ENCODE results near the gene EIF2B1. TPM values are rescaled to one million over a fixed set of nuclear protein-coding genes. Genes with fewer than 3 reads are reported as not detected.
A peak's percentile ranks its signal among the peaks of the same experiment; 100 is the strongest.

Gene EIF2B1
- polyA plus RNA-seq, 6 donors from 2014 or later = 54.1 to 79.3 (median 71.9) TPM

DNA sequence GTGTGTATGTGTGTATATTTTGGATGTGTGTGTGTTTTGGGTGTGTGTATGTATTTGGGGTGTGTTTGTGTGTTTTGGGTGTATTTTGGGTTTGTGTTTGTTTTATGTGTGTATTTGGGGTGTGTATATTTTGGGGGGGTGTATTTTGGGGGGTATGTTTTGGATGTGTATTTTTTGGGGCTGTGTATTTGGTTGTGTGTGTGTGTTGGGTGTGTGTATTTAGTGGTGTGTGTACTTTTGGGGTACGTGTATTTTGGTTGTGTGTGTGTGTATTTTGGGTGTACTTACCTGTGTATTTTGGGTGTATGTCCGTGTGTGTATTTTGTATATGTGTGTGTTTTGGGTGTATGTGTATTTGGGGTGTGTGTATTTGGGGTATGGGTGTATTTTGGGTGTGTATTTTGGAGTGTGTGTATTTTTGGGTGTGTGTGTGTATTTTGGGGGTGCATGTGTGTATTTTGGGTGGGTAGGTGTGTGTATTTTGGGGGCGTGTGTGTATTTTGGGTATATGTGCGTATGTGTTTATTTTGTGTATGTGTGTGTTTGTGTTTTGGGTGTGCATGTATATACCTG, 20.7 kb upstream of the EIF2B1 start:
- H3K27ac Mint-ChIP-seq = peak overlapping the region in 2 of 6 donors; percentile 27 to 93

DNA sequence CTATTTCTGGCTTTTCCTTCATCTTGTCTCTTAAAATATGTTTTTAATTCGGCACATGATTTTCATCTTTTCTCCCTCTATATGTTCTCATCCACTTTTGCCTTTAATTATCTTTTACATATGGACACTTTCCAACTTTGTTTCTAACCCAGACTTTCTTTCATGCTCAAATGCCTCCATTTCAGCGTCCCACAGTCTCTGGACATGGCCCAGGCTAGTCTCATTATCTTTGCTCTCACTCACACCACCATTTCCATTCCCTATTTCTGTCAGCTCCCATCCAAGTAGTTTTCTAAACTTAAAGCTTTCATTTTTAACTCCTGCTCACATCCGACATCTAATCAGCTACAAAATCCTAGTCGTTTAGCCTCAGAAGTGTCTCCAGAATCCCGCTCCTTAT, 14.9 kb upstream of the EIF2B1 start:
- ATAC-seq (ENCODE audit: low read depth in 2 of 2) = no peak
- Mint-ChIP-seq H3K4me1 (no peaks in the 10 kb centered on the region), H3K9me3 (no peaks in the 10 kb centered on the region), H3K36me3 (peaks cover 0 to 10% of the 10 kb centered on the region in 2 donors), H3K27me3 (no peaks in the 10 kb centered on the region), H3K4me3 (no peak overlapping the region), H3K27ac (no peak overlapping the region)
- DNase-seq = no peak

More for the DNA sequence above, 20.7 kb upstream of the EIF2B1 start:
- DNase-seq = no peak
- Mint-ChIP-seq H3K27me3 (no peaks in the 10 kb centered on the region), H3K4me1 (peaks cover 0 to 13% (median 8%) of the 10 kb centered on the region in 3 donors), H3K4me3 (no peak overlapping the region), H3K9me3 (no peaks in the 10 kb centered on the region), H3K36me3 (peaks cover 12 to 30% of the 10 kb centered on the region in 2 donors)
- no peak for ATAC-seq (ENCODE audit: low read depth in 2 of 2)

DNA sequence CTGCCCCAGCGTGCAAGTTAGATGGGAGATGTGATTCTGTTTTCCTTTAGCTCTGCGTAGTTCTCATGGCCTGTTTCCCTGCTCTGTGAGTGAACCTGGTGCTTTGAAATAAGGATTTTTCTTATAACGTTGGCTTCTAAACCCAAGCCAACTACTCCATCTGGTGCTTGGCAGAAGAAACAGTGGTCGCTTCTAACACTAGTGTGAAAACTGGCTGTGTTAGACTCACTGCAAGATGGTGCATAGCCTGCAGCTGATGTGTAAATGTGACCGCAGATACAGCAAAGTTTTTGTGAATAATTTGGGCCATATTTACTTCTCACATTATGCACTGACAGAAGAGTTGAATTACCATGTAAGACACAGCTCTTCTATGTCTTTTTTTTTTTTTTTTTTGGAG, 12.4 kb upstream of the EIF2B1 start:
- Mint-ChIP-seq H3K4me1 (no peaks in the 10 kb centered on the region), H3K36me3 (peaks cover 0 to 10% of the 10 kb centered on the region in 2 donors), H3K4me3 (no peak overlapping the region), H3K9me3 (no peaks in the 10 kb centered on the region), H3K27me3 (no peaks in the 10 kb centered on the region), H3K27ac (peak overlapping the region in 1 of 6 donors; percentile 14)
- DNase-seq (no peak), ATAC-seq (ENCODE audit: low read depth in 2 of 2) (no peak)

DNA sequence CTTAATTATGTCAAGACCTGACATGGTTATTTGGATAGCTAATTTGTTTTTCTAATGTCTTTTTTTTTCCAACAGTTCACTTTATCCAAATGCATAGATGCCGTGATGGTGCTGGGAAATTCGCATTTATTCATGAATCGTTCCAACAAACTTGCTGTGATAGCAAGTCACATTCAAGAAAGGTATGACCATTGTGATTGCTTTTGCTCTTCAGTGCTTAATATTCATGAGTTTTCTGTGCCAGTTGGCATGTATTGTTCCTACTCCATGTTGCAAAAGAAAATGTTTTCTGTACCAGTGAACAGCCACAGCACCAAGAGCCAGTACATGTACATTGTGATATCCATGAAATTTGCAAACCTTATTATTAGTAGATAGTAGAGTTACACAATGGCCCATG, 11.9 kb upstream of the EIF2B1 start:
- H3K36me3 Mint-ChIP-seq = peaks cover 0 to 10% of the 10 kb centered on the region in 2 donors
- no peak for ATAC-seq (ENCODE audit: low read depth in 2 of 2)

DNA sequence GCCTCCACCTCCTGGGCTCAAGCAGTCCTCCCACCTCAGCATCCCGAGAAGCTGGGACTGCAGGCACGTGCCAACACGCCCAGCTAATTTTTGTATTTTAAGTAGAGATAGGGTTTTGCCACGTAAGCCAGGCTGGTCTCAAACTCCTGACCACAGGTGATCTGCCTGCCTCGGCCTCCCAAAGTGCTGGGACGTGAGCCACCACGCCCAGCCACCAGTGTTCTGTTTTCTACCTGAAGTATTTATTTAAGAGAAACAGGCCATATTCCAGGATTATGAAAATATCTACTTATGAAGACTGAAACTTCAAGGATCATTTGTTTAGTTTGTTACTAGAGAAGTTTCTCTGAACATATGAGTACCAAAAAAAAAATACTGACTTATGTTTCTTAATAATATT, 10.4 kb upstream of the EIF2B1 start:
- Mint-ChIP-seq H3K4me3 (no peak overlapping the region), H3K36me3 (peaks cover 0 to 10% of the 10 kb centered on the region in 2 donors), H3K9me3 (no peaks in the 10 kb centered on the region), H3K4me1 (no peaks in the 10 kb centered on the region), H3K27me3 (no peaks in the 10 kb centered on the region), H3K27ac (no peak overlapping the region)
- DNase-seq (no peak), ATAC-seq (ENCODE audit: low read depth in 2 of 2) (no peak)

More for the DNA sequence above, 11.9 kb upstream of the EIF2B1 start:
- Mint-ChIP-seq H3K9me3 (no peaks in the 10 kb centered on the region), H3K4me1 (no peaks in the 10 kb centered on the region), H3K27ac (no peak overlapping the region), H3K4me3 (no peak overlapping the region), H3K27me3 (no peaks in the 10 kb centered on the region)
- no peak for DNase-seq

DNA sequence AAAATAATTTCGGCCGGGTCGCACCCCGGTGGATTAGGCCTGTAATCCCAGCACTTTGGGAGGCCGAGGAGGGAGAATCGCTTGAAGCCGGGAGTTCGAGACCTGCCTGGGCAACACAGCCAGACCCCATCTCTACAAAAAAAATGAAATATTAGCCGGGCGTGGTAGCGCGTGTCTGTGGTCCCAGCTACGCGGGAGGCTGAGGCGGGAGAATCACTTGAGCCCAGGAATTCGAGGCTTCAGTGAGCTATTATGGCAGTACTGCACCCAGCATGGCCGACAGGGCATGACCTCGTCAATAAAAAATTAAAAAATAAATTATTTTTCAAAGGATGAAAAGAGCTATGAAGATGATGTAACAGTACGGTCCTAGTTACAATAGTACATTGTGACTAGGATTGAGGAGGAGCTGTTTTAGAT, 666 bp upstream of the EIF2B1 start:
- ATAC-seq (ENCODE audit: low read depth in 2 of 2) (no peak), DNase-seq (no peak)
- H3K4me3 Mint-ChIP-seq = peak overlapping the region; percentile 89 to 99 (median 98)
- H3K27me3 Mint-ChIP-seq = no peaks in the 10 kb centered on the region
- peak overlapping the region; percentile 95 to 99 (median 98) for H3K27ac Mint-ChIP-seq
- H3K36me3 Mint-ChIP-seq = peaks cover 5 to 13% of the 10 kb centered on the region in 2 donors
- H3K9me3 Mint-ChIP-seq = no peaks in the 10 kb centered on the region
- H3K4me1 Mint-ChIP-seq = peaks cover 24 to 32% (median 27%) of the 10 kb centered on the region in 3 donors

DNA sequence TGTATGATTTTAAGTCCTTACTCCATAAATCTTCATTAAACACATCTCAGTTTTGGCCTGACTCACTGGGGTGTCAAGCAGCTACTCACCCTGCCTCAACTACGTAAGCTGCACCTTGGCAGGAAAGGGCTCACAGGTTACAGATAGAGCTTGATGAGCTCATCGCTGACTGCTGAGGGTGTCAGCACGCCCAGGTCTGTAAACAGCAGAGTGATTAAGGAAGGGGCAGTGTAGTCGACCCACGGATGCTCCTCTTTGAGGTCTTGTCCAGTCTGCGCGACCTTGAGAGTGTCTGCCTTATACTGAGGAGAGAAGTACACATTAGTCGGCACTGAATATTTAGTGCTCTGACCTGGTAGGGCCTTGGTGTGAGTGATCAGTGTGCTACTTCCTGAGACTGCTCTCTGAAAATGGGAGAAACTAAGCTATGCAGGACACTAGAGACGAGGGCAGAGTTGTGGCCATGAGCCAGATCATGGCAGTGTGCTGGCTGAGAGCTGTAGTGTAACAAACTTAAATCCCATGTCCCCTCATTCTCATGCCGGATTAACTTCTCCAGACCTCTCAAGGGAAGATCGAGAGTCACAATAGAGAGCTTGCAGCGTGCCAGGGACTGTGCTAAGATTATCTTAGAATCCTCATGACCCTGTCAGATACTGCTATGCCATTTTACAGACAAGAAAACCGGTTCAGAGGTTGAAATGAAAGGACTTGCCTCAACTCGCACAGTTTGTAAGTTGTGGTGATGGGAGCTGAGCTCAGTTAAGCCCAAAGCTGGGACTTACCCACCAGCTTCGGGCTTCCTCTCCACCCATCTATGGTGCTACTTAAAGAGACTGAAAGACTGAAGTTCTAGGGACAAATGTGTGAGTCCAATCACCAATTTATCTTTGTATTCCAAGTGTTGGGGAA, 11.6 kb downstream of the EIF2B1 start:
- DNase-seq = no peak
- Mint-ChIP-seq H3K27ac (no peak overlapping the region), H3K4me1 (peaks cover 0 to 4% (median 3%) of the 10 kb centered on the region in 3 donors), H3K27me3 (no peaks in the 10 kb centered on the region), H3K9me3 (no peaks in the 10 kb centered on the region), H3K4me3 (no peak overlapping the region), H3K36me3 (peaks cover 10 to 27% of the 10 kb centered on the region in 2 donors)
- no peak for ATAC-seq (ENCODE audit: low read depth in 2 of 2)

DNA sequence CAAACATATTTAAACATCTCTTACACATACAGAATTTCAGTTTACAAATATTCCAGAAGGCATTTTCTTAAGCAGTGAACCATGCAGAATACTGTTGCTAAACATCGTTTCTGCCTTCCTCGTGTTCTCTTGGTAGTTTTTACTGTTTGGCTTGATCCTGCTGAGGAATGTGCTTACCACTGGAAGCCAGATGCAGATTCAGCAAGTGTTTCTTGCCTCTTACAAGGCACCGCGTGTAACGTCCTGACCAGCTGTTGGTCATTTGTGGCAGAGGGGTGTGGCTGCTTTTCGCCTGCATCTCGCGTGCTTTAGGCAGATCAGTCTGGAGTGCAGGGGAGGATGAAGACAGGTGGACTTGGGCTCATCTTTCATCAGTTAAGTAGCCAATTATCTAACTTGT, 12.4 kb downstream of the EIF2B1 start:
- Mint-ChIP-seq H3K27me3 (no peaks in the 10 kb centered on the region), H3K36me3 (peaks cover 10 to 21% of the 10 kb centered on the region in 2 donors), H3K4me1 (peaks cover 0 to 4% (median 3%) of the 10 kb centered on the region in 3 donors), H3K4me3 (no peak overlapping the region), H3K9me3 (no peaks in the 10 kb centered on the region), H3K27ac (peak overlapping the region in 2 of 6 donors; percentile 33 to 47)
- no peak for DNase-seq
- ATAC-seq (ENCODE audit: low read depth in 2 of 2) = no peak

DNA sequence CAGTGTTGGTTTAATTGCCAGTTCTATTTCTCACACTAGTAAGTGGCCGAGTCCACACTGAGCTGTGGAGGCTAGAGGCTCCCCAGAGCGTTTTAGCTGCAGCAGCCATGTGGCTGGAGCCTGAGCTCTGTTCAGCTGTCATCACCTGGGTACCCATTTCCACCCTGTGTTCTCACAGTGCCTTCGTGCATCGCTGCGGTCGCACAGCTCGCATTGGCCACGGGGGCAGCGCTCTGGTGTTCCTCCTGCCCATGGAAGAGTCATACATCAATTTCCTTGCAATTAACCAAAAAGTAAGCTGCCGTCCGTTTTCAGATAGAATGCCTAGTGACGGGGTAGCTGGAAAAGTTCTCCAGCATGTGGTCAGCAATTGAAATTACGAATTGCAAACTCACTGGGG, 15.9 kb downstream of the EIF2B1 start:
- Mint-ChIP-seq H3K27me3 (no peaks in the 10 kb centered on the region), H3K4me1 (peaks cover 0 to 4% (median 3%) of the 10 kb centered on the region in 3 donors), H3K36me3 (peaks cover 12 to 18% of the 10 kb centered on the region in 2 donors), H3K27ac (no peak overlapping the region), H3K4me3 (no peak overlapping the region), H3K9me3 (no peaks in the 10 kb centered on the region)
- ATAC-seq (ENCODE audit: low read depth in 2 of 2) = no peak
- DNase-seq = no peak

DNA sequence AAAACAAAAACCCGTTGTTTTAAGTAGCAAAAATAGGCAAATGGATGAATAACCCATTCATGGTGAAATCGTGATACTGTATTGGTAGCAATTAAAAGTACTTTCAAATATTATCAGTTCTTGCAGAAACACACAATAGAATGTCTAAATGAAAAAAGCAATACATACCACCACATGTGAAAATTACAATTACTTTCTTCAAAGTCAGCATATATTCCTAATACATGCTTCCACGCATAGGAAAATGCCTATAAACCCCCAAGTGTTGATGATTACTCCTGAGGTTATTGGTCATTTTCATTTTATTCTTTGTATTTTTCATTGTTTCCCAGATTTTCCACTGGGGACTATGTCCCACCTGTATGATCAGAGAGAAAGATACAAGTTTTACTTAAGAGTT, 16.3 kb downstream of the EIF2B1 start:
- no peak for DNase-seq
- peaks cover 12 to 18% of the 10 kb centered on the region in 2 donors for H3K36me3 Mint-ChIP-seq
- no peaks in the 10 kb centered on the region for H3K9me3 Mint-ChIP-seq
- no peaks in the 10 kb centered on the region for H3K27me3 Mint-ChIP-seq
- H3K4me1 Mint-ChIP-seq = peaks cover 0 to 4% (median 3%) of the 10 kb centered on the region in 3 donors
- no peak for ATAC-seq (ENCODE audit: low read depth in 2 of 2)
- H3K27ac Mint-ChIP-seq = no peak overlapping the region
- H3K4me3 Mint-ChIP-seq = no peak overlapping the region

DNA sequence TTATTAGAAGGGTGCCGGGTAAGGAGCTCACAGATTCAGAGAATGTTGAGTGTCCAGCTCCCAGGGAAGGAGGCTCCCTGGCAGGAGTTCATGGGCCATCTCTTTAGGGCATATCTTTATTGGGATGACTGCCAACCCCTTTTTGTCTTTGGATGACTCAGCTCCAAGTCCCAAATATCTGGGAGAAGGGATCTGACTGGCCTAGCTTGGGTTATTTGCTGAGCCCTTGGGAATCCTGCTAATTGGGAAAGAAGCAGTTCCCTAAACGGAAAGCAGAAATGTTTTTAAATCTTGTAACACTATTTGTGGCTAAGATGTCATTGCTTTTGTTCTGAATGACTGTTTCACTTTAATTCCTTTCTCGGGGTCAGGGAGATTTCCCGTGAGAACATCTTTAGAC, 19.0 kb downstream of the EIF2B1 start:
- DNase-seq (no peak), ATAC-seq (ENCODE audit: low read depth in 2 of 2) (no peak)
- Mint-ChIP-seq H3K9me3 (no peaks in the 10 kb centered on the region), H3K36me3 (peaks cover 0 to 12% of the 10 kb centered on the region in 2 donors), H3K27ac (peak overlapping the region in 1 of 6 donors; percentile 18), H3K4me1 (peaks cover 0 to 4% (median 3%) of the 10 kb centered on the region in 3 donors), H3K4me3 (no peak overlapping the region), H3K27me3 (no peaks in the 10 kb centered on the region)

DNA sequence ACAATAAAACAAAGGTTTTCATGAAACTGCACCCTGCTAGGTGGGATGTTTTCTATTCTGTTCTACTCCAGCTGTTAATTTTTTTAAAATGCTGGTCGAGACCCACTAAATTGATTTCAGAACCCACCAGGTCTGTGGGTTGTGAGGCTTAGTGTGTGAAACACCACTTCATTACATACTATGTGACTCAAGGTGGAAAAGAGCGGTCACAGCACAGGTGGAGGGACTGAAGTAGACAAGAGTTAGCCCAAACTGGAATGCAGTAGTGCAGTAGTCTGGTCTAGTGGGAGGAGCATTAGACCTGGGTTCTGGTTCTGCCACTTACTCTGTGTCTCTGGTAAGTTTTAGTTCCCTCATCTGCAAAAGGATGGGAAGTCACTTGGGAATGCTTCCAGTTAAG, 19.4 kb downstream of the EIF2B1 start:
- ATAC-seq (ENCODE audit: low read depth in 2 of 2) = no peak
- H3K36me3 Mint-ChIP-seq = peaks cover 0 to 8% of the 10 kb centered on the region in 2 donors
- H3K27me3 Mint-ChIP-seq = no peaks in the 10 kb centered on the region

DNA sequence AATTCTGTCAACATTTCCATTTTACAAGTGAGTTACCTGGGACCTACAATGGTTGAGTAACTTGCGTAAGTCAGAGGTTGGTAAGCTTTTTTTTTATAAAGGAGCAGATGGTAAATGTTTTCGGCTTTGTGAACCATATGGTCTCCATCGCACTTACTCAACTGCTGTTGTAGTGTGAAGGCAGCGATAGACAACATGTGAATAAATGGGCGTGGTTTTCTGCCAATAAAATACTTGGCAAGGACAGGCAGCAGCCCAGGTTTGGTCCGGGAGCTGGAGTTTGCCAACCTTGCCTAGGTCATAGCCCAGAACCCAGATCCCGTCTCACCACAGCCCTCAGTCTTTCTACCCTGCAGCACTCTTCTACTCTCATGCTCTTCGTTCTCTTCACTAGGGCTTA, 25.3 kb downstream of the EIF2B1 start:
- DNase-seq (no peak), ATAC-seq (ENCODE audit: low read depth in 2 of 2) (no peak)
- H3K27me3 Mint-ChIP-seq = no peaks in the 10 kb centered on the region
- H3K36me3 Mint-ChIP-seq = peaks cover 16 to 18% of the 10 kb centered on the region in 2 donors
- peak overlapping the region in 2 of 8 donors; percentile 33 to 38 for H3K4me3 Mint-ChIP-seq
- H3K9me3 Mint-ChIP-seq = no peaks in the 10 kb centered on the region
- peak overlapping the region in 1 of 6 donors; percentile 3 for H3K27ac Mint-ChIP-seq
- peaks cover 1 to 12% (median 7%) of the 10 kb centered on the region in 3 donors for H3K4me1 Mint-ChIP-seq

More for the DNA sequence above, 19.4 kb downstream of the EIF2B1 start:
- Mint-ChIP-seq H3K27ac (no peak overlapping the region), H3K4me1 (peaks cover 0 to 4% (median 3%) of the 10 kb centered on the region in 3 donors), H3K4me3 (no peak overlapping the region), H3K9me3 (no peaks in the 10 kb centered on the region)
- no peak for DNase-seq

DNA sequence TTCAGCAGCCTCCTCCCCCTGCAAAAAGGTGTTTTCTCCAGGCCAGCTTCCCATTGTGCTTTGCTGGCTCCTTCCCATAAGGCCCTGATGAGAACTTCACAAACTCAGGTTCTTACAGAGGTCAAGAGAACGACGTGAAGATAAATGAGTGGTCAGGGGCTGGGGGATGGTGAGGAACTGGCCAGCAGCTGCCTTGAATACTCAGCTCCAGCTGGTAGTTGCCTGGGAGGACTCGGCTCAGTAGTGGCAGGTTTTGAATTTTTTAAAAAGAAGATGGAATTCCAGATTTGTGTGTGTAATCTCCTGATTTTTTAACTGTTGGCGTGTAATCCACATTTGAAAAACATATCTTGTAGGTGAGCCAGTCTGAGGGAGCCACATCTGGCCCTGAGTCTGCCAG, 25.7 kb downstream of the EIF2B1 start:
- no peak for ATAC-seq (ENCODE audit: low read depth in 2 of 2)
- H3K27ac Mint-ChIP-seq = peak overlapping the region in 2 of 6 donors; percentile 5 to 16
- no peaks in the 10 kb centered on the region for H3K27me3 Mint-ChIP-seq
- no peak overlapping the region for H3K4me3 Mint-ChIP-seq
- peaks cover 16 to 18% of the 10 kb centered on the region in 2 donors for H3K36me3 Mint-ChIP-seq
- no peaks in the 10 kb centered on the region for H3K9me3 Mint-ChIP-seq
- DNase-seq = no peak
- peaks cover 5 to 16% (median 11%) of the 10 kb centered on the region in 3 donors for H3K4me1 Mint-ChIP-seq
